Epithelial cell of proximal tubule (primary cell): ENCODE data around the gene SIGMAR1. TPM values are rescaled to one million over a fixed set of nuclear protein-coding genes. Genes with fewer than 3 reads are reported as not detected.
"Not testable (repeated sequence)": the region's sequence is repeated elsewhere in the genome, so short reads cannot be mapped to it uniquely, and the experiment has no call there.

ENCODE experiments used
- DNase-seq: peaks from one replicate; pipeline ENCODE4 v3.0.0-alpha.2; 2011; ENCODE audit warnings: low read depth
- H3K4me3 ChIP-seq: 2 replicates; pipeline ENCODE4 v1.5.1; 2011; ENCODE audit warnings: low read depth, mild to moderate bottlenecking, low read length
- CTCF ChIP-seq: conservative IDR thresholded peaks from 2 replicates; pipeline ENCODE4 v1.5.1; 2012; ENCODE audit warnings: low read depth, mild to moderate bottlenecking, low read length
- total RNA-seq: library from RNA; depleted of rRNA; stranded (reverse); fragments of >200 nt; gene quantifications from 2 replicates; pipeline ENCODE4 v1.2.3, GENCODE V29; 2015

SIGMAR1 gene
- total RNA-seq, 1 donor from 2014 or later = 97.9 TPM

- no peak overlapping the region for H3K4me3 ChIP-seq
- DNase-seq = no peak
- TF ChIP-seq CTCF = no peak
These were observed 5.1 kb upstream of the SIGMAR1 start for GRCh38 chr9:34642679-34643078.

- DNase-seq, H3K4me3 ChIP-seq: not testable (repeated sequence)
These were observed 1.7 kb upstream of the SIGMAR1 start for GRCh38 chr9:34639322-34639721.

GRCh38 chr9:34638138-34638445, 505 bp upstream of the SIGMAR1 start:
- DNase-seq = no peak
- no peak for TF ChIP-seq CTCF
- peak overlapping the region; percentile 83 for H3K4me3 ChIP-seq

GRCh38 chr9:34636791-34637355, 714 bp downstream of the SIGMAR1 start:
- peak overlapping the region; percentile 83 for H3K4me3 ChIP-seq
- DNase-seq = no peak
- no peak for TF ChIP-seq CTCF

GRCh38 chr9:34635556-34635955, 2.0 kb downstream of the SIGMAR1 start:
- no peak for DNase-seq
- no peak overlapping the region for H3K4me3 ChIP-seq

GRCh38 chr9:34634551-34635248, 2.9 kb downstream of the SIGMAR1 start:
- H3K4me3 ChIP-seq = no peak overlapping the region
- TF ChIP-seq CTCF = no peak
- DNase-seq = no peak

More at GRCh38 chr9:34635556-34635955, 2.0 kb downstream of the SIGMAR1 start:
- no peak for TF ChIP-seq CTCF

GRCh38 chr9:34633851-34634550, 3.6 kb downstream of the SIGMAR1 start:
- no peak overlapping the region for H3K4me3 ChIP-seq
- no peak for DNase-seq
- peak; percentile 87 for TF ChIP-seq CTCF
